ENCODE measurements around the gene NPPB.

The NPPB gene

GRCh38 chr1:11831945-11832725, 26.6 kb downstream of the NPPB start:
- DNase-seq: no peak

- no peak for DNase-seq
Measured at GRCh38 chr1:11828511-11828910, 30.2 kb downstream of the NPPB start.

GRCh38 chr1:11826946-11827345, 31.8 kb downstream of the NPPB start:
- DNase-seq: no peak

- DNase-seq: no peak
Measured at GRCh38 chr1:11825131-11825530, 33.6 kb downstream of the NPPB start.

GRCh38 chr1:11823366-11824137, 35.2 kb downstream of the NPPB start:
- no peak for DNase-seq

GRCh38 chr1:11822091-11822490, 36.7 kb downstream of the NPPB start:
- DNase-seq: no peak

- no peak for DNase-seq
Measured at GRCh38 chr1:11817192-11817591, 41.6 kb downstream of the NPPB start.

GRCh38 chr1:11813021-11813420, 45.7 kb downstream of the NPPB start:
- DNase-seq: no peak

Data from NCI-H446 (cell line).